ENCODE measurements around the gene RCCD1.

RCCD1 gene

GRCh38 chr15:90934949-90935751 lies 19.5 kb upstream of the RCCD1 start, which contains the start of gene UNC45A:
TSS of gene UNC45A (plus strand) at chr15:90935285. CDS start at chr15:90935325, 40 bp downstream.
- Histone ChIP-seq H3K9ac (ENCODE audit: low read depth, low read length) (no peak within 1 kb of the TSS), H3K36me3 (ENCODE audit: control insufficient read depth, insufficient read depth, low read length) (peaks cover 12% of the 10 kb centered on the region), H3K4me3 (ENCODE audit: low read depth, low read length) (peak within 1 kb of the TSS; percentile 79), H3K9me3 (ENCODE audit: control insufficient read depth, insufficient read depth, low read length) (no peaks in the 10 kb centered on the region), H3K4me1 (ENCODE audit: control insufficient read depth, insufficient read depth, low read length) (peaks cover 14% of the 10 kb centered on the region), H3K27me3 (ENCODE audit: control insufficient read depth, insufficient read depth, low read length) (peaks cover 10% of the 10 kb centered on the region)

- H3K27me3 ChIP-seq (ENCODE audit: control insufficient read depth, insufficient read depth, low read length): peaks cover 10% of the 10 kb centered on the region
- no peaks in the 10 kb centered on the region for H3K9me3 ChIP-seq (ENCODE audit: control insufficient read depth, insufficient read depth, low read length)
- peaks cover 14% of the 10 kb centered on the region for H3K4me1 ChIP-seq (ENCODE audit: control insufficient read depth, insufficient read depth, low read length)
- H3K9ac ChIP-seq (ENCODE audit: low read depth, low read length): peak overlapping the region; percentile 5
- H3K36me3 ChIP-seq (ENCODE audit: control insufficient read depth, insufficient read depth, low read length): peaks cover 23% of the 10 kb centered on the region
- no peak overlapping the region for H3K4me3 ChIP-seq (ENCODE audit: low read depth, low read length)
Observed at GRCh38 chr15:90936823-90937222, 17.9 kb upstream of the RCCD1 start.

- H3K4me3 ChIP-seq (ENCODE audit: low read depth, low read length): no peak overlapping the region
- H3K4me1 ChIP-seq (ENCODE audit: control insufficient read depth, insufficient read depth, low read length): peaks cover 12% of the 10 kb centered on the region
- peaks cover 37% of the 10 kb centered on the region for H3K36me3 ChIP-seq (ENCODE audit: control insufficient read depth, insufficient read depth, low read length)
- no peak overlapping the region for H3K9ac ChIP-seq (ENCODE audit: low read depth, low read length)
- H3K9me3 ChIP-seq (ENCODE audit: control insufficient read depth, insufficient read depth, low read length): no peaks in the 10 kb centered on the region
- H3K27me3 ChIP-seq (ENCODE audit: control insufficient read depth, insufficient read depth, low read length): peaks cover 3% of the 10 kb centered on the region
Observed at GRCh38 chr15:90938261-90938660, 16.4 kb upstream of the RCCD1 start.

GRCh38 chr15:90939756-90940155 lies 14.9 kb upstream of the RCCD1 start:
- Histone ChIP-seq H3K4me1 (ENCODE audit: control insufficient read depth, insufficient read depth, low read length) (peaks cover 9% of the 10 kb centered on the region), H3K27me3 (ENCODE audit: control insufficient read depth, insufficient read depth, low read length) (no peaks in the 10 kb centered on the region), H3K36me3 (ENCODE audit: control insufficient read depth, insufficient read depth, low read length) (peaks cover 46% of the 10 kb centered on the region), H3K9ac (ENCODE audit: low read depth, low read length) (no peak overlapping the region), H3K9me3 (ENCODE audit: control insufficient read depth, insufficient read depth, low read length) (no peaks in the 10 kb centered on the region), H3K4me3 (ENCODE audit: low read depth, low read length) (no peak overlapping the region)

GRCh38 chr15:90941038-90941437 lies 13.6 kb upstream of the RCCD1 start:
- Histone ChIP-seq H3K4me3 (ENCODE audit: low read depth, low read length) (no peak overlapping the region), H3K36me3 (ENCODE audit: control insufficient read depth, insufficient read depth, low read length) (peaks cover 46% of the 10 kb centered on the region), H3K9ac (ENCODE audit: low read depth, low read length) (no peak overlapping the region), H3K4me1 (ENCODE audit: control insufficient read depth, insufficient read depth, low read length) (peaks cover 8% of the 10 kb centered on the region), H3K27me3 (ENCODE audit: control insufficient read depth, insufficient read depth, low read length) (no peaks in the 10 kb centered on the region), H3K9me3 (ENCODE audit: control insufficient read depth, insufficient read depth, low read length) (no peaks in the 10 kb centered on the region)

GRCh38 chr15:90942354-90943120 lies 12.1 kb upstream of the RCCD1 start:
- peaks cover 57% of the 10 kb centered on the region for H3K36me3 ChIP-seq (ENCODE audit: control insufficient read depth, insufficient read depth, low read length)
- no peaks in the 10 kb centered on the region for H3K9me3 ChIP-seq (ENCODE audit: control insufficient read depth, insufficient read depth, low read length)
- no peaks in the 10 kb centered on the region for H3K4me1 ChIP-seq (ENCODE audit: control insufficient read depth, insufficient read depth, low read length)
- no peak overlapping the region for H3K9ac ChIP-seq (ENCODE audit: low read depth, low read length)
- H3K4me3 ChIP-seq (ENCODE audit: low read depth, low read length): no peak overlapping the region
- H3K27me3 ChIP-seq (ENCODE audit: control insufficient read depth, insufficient read depth, low read length): no peaks in the 10 kb centered on the region

GRCh38 chr15:90945091-90945490 lies 9.6 kb upstream of the RCCD1 start:
- no peaks in the 10 kb centered on the region for H3K4me1 ChIP-seq (ENCODE audit: control insufficient read depth, insufficient read depth, low read length)
- H3K9ac ChIP-seq (ENCODE audit: low read depth, low read length): no peak overlapping the region
- no peak overlapping the region for H3K4me3 ChIP-seq (ENCODE audit: low read depth, low read length)
- no peaks in the 10 kb centered on the region for H3K27me3 ChIP-seq (ENCODE audit: control insufficient read depth, insufficient read depth, low read length)
- no peaks in the 10 kb centered on the region for H3K9me3 ChIP-seq (ENCODE audit: control insufficient read depth, insufficient read depth, low read length)
- H3K36me3 ChIP-seq (ENCODE audit: control insufficient read depth, insufficient read depth, low read length): peaks cover 69% of the 10 kb centered on the region

GRCh38 chr15:90946538-90946937 lies 8.1 kb upstream of the RCCD1 start:
- Histone ChIP-seq H3K9ac (ENCODE audit: low read depth, low read length) (no peak overlapping the region), H3K9me3 (ENCODE audit: control insufficient read depth, insufficient read depth, low read length) (no peaks in the 10 kb centered on the region), H3K4me1 (ENCODE audit: control insufficient read depth, insufficient read depth, low read length) (no peaks in the 10 kb centered on the region), H3K27me3 (ENCODE audit: control insufficient read depth, insufficient read depth, low read length) (no peaks in the 10 kb centered on the region), H3K4me3 (ENCODE audit: low read depth, low read length) (no peak overlapping the region), H3K36me3 (ENCODE audit: control insufficient read depth, insufficient read depth, low read length) (peaks cover 63% of the 10 kb centered on the region)

- peaks cover 63% of the 10 kb centered on the region for H3K36me3 ChIP-seq (ENCODE audit: control insufficient read depth, insufficient read depth, low read length)
- no peak overlapping the region for H3K4me3 ChIP-seq (ENCODE audit: low read depth, low read length)
- no peaks in the 10 kb centered on the region for H3K27me3 ChIP-seq (ENCODE audit: control insufficient read depth, insufficient read depth, low read length)
- no peaks in the 10 kb centered on the region for H3K9me3 ChIP-seq (ENCODE audit: control insufficient read depth, insufficient read depth, low read length)
- H3K4me1 ChIP-seq (ENCODE audit: control insufficient read depth, insufficient read depth, low read length): no peaks in the 10 kb centered on the region
- H3K9ac ChIP-seq (ENCODE audit: low read depth, low read length): no peak overlapping the region
Observed at GRCh38 chr15:90946941-90947576, 7.6 kb upstream of the RCCD1 start.

- peaks cover 59% of the 10 kb centered on the region for H3K36me3 ChIP-seq (ENCODE audit: control insufficient read depth, insufficient read depth, low read length)
- no peaks in the 10 kb centered on the region for H3K27me3 ChIP-seq (ENCODE audit: control insufficient read depth, insufficient read depth, low read length)
- no peak overlapping the region for H3K9ac ChIP-seq (ENCODE audit: low read depth, low read length)
- no peaks in the 10 kb centered on the region for H3K4me1 ChIP-seq (ENCODE audit: control insufficient read depth, insufficient read depth, low read length)
- no peaks in the 10 kb centered on the region for H3K9me3 ChIP-seq (ENCODE audit: control insufficient read depth, insufficient read depth, low read length)
- no peak overlapping the region for H3K4me3 ChIP-seq (ENCODE audit: low read depth, low read length)
Observed at GRCh38 chr15:90947577-90948357, 6.9 kb upstream of the RCCD1 start.

- Histone ChIP-seq H3K27me3 (ENCODE audit: control insufficient read depth, insufficient read depth, low read length) (no peaks in the 10 kb centered on the region), H3K36me3 (ENCODE audit: control insufficient read depth, insufficient read depth, low read length) (peaks cover 59% of the 10 kb centered on the region), H3K9me3 (ENCODE audit: control insufficient read depth, insufficient read depth, low read length) (no peaks in the 10 kb centered on the region), H3K4me3 (ENCODE audit: low read depth, low read length) (no peak overlapping the region), H3K4me1 (ENCODE audit: control insufficient read depth, insufficient read depth, low read length) (no peaks in the 10 kb centered on the region), H3K9ac (ENCODE audit: low read depth, low read length) (no peak overlapping the region)
Observed at GRCh38 chr15:90948506-90948905, 6.2 kb upstream of the RCCD1 start.

Measured in iPS-15b (cell line).